KMS-11 (cell line): ENCODE measurements around the gene BMP8B.
"Not testable (repeated sequence)": the region's sequence is repeated elsewhere in the genome, so short reads cannot be mapped to it uniquely, and the experiment has no call there.

Source experiments
- H2AFZ ChIP-seq: fragments of 200-600 bp; sonication (generic); 2 replicates; pipeline ENCODE4 v1.6.1; 2016; ENCODE audit warnings: antibody characterized with exemption, mixed run types, low read depth
- H3K27ac ChIP-seq: fragments of 200-600 bp; sonication (generic); 2 replicates; pipeline ENCODE4 v1.6.1; 2016; ENCODE audit warnings: mild to moderate bottlenecking, mixed run types
- H3K27me3 ChIP-seq: fragments of 200-600 bp; sonication (generic); 2 replicates; pipeline ENCODE4 v1.6.1; 2017; ENCODE audit warnings: mild to moderate bottlenecking, low read depth, mixed run types, moderate library complexity; ENCODE audit not compliant: insufficient read depth
- H3K36me3 ChIP-seq: fragments of 200-600 bp; sonication (generic); 2 replicates; pipeline ENCODE4 v1.6.1; 2017; ENCODE audit warnings: mild to moderate bottlenecking, mixed run types; ENCODE audit not compliant: insufficient read depth
- H3K4me1 ChIP-seq: fragments of 200-600 bp; sonication (generic); 2 replicates; pipeline ENCODE4 v1.6.1; 2016; ENCODE audit warnings: mild to moderate bottlenecking, low read depth, mixed run types; ENCODE audit not compliant: poor library complexity, severe bottlenecking
- H3K4me2 ChIP-seq: fragments of 200-600 bp; sonication (generic); 2 replicates; pipeline ENCODE4 v1.7.0; 2016; ENCODE audit warnings: mild to moderate bottlenecking, mixed run types
- H3K4me3 ChIP-seq: fragments of 200-600 bp; sonication (generic); IDR thresholded peaks from 2 replicates; pipeline ENCODE4 v1.6.1; 2017; ENCODE audit warnings: low read depth, low read length, mixed read lengths; ENCODE audit not compliant: insufficient read depth
- H3K79me2 ChIP-seq: fragments of 200-600 bp; sonication (generic); 2 replicates; pipeline ENCODE4 v1.6.1; 2016; ENCODE audit warnings: low read depth, mixed run types; ENCODE audit not compliant: insufficient read depth
- H3K9ac ChIP-seq: fragments of 200-600 bp; sonication (generic); 2 replicates; pipeline ENCODE4 v1.6.1; 2016; ENCODE audit warnings: mild to moderate bottlenecking, mixed run types
- H4K20me1 ChIP-seq: fragments of 200-600 bp; sonication (generic); 2 replicates; pipeline ENCODE4 v1.6.1; 2016; ENCODE audit warnings: mild to moderate bottlenecking, mixed run types; ENCODE audit not compliant: insufficient read depth
- CTCF ChIP-seq: fragments of 200-600 bp; sonication (generic); conservative IDR thresholded peaks from 2 replicates; pipeline ENCODE4 v1.6.1; 2017; ENCODE audit warnings: low read depth, mild to moderate bottlenecking, antibody characterized with exemption, low read length, moderate library complexity, mixed read lengths

BMP8B gene

GRCh38 chr1:39795651-39796050 lies 7.0 kb upstream of the BMP8B start:
- H4K20me1 ChIP-seq = no peaks in the 10 kb centered on the region
- no peaks in the 10 kb centered on the region for H3K36me3 ChIP-seq
- H3K4me2 ChIP-seq = no peak overlapping the region
- H2AFZ ChIP-seq = no peak overlapping the region
- H3K4me3 ChIP-seq = no peak overlapping the region
- H3K27me3 ChIP-seq = no peaks in the 10 kb centered on the region
- H3K79me2 ChIP-seq = no peaks in the 10 kb centered on the region
- no peak for TF ChIP-seq CTCF
- no peak overlapping the region for H3K27ac ChIP-seq
- no peak overlapping the region for H3K9ac ChIP-seq
- H3K4me1 ChIP-seq = peaks cover 21% of the 10 kb centered on the region

GRCh38 chr1:39791838-39792237 lies 3.2 kb upstream of the BMP8B start:
- Histone ChIP-seq H3K4me2 (no peak overlapping the region), H3K36me3 (no peaks in the 10 kb centered on the region), H4K20me1 (no peaks in the 10 kb centered on the region), H3K79me2 (no peaks in the 10 kb centered on the region), H3K27ac (no peak overlapping the region), H3K27me3 (no peaks in the 10 kb centered on the region), H2AFZ (no peak overlapping the region), H3K4me1 (peaks cover 17% of the 10 kb centered on the region), H3K4me3 (no peak overlapping the region), H3K9ac (no peak overlapping the region)
- TF ChIP-seq CTCF = no peak

- H4K20me1 ChIP-seq = no peaks in the 10 kb centered on the region
- H3K4me3 ChIP-seq = peak overlapping the region; percentile 55
- no peaks in the 10 kb centered on the region for H3K27me3 ChIP-seq
- H3K27ac ChIP-seq = peak overlapping the region; percentile 78
- H3K4me2 ChIP-seq = peak overlapping the region; percentile 72
- H3K9ac ChIP-seq = peak overlapping the region; percentile 84
- no peak for TF ChIP-seq CTCF
- peak overlapping the region; percentile 75 for H2AFZ ChIP-seq
- no peaks in the 10 kb centered on the region for H3K79me2 ChIP-seq
- no peaks in the 10 kb centered on the region for H3K36me3 ChIP-seq
- peaks cover 9% of the 10 kb centered on the region for H3K4me1 ChIP-seq
Observed at GRCh38 chr1:39789571-39790110, 976 bp upstream of the BMP8B start.

- H3K4me2 ChIP-seq = no peak overlapping the region
- TF ChIP-seq CTCF = no peak
- no peaks in the 10 kb centered on the region for H4K20me1 ChIP-seq
- peaks cover 8% of the 10 kb centered on the region for H3K4me1 ChIP-seq
- H3K4me3 ChIP-seq = no peak overlapping the region
- H3K27ac ChIP-seq = no peak overlapping the region
- peak overlapping the region; percentile 84 for H3K9ac ChIP-seq
- H2AFZ ChIP-seq = peak overlapping the region; percentile 75
- no peaks in the 10 kb centered on the region for H3K27me3 ChIP-seq
- no peaks in the 10 kb centered on the region for H3K36me3 ChIP-seq
- no peaks in the 10 kb centered on the region for H3K79me2 ChIP-seq
Observed at GRCh38 chr1:39788426-39788757, 273 bp downstream of the BMP8B start.

- not testable (repeated sequence) for H4K20me1 ChIP-seq, H3K27ac ChIP-seq, H3K4me3 ChIP-seq, H3K4me2 ChIP-seq, H2AFZ ChIP-seq, H3K27me3 ChIP-seq, H3K9ac ChIP-seq, H3K36me3 ChIP-seq, H3K4me1 ChIP-seq, H3K79me2 ChIP-seq
Observed at GRCh38 chr1:39787964-39788363, 701 bp downstream of the BMP8B start.
